Stimulated activated CD4-positive, alpha-beta T cell treated with anti-CD3 and anti-CD28 coated beads, Interleukin-12 subunit alpha, Interleukin-12 subunit beta, amount 100 ng/mL, for 24 hours (primary cell): Measurements from ENCODE around the gene NAPSA.
"Not testable (repeated sequence)": the region's sequence is repeated elsewhere in the genome, so short reads cannot be mapped to it uniquely, and the experiment has no call there.

Source experiments
- DNase-seq, 2 experiments: peaks; one replicate each; pipeline ENCODE4 v3.0.0-alpha.2; 2020; ENCODE audit warnings: low read depth in 2 of 2

Gene NAPSA

DNA sequence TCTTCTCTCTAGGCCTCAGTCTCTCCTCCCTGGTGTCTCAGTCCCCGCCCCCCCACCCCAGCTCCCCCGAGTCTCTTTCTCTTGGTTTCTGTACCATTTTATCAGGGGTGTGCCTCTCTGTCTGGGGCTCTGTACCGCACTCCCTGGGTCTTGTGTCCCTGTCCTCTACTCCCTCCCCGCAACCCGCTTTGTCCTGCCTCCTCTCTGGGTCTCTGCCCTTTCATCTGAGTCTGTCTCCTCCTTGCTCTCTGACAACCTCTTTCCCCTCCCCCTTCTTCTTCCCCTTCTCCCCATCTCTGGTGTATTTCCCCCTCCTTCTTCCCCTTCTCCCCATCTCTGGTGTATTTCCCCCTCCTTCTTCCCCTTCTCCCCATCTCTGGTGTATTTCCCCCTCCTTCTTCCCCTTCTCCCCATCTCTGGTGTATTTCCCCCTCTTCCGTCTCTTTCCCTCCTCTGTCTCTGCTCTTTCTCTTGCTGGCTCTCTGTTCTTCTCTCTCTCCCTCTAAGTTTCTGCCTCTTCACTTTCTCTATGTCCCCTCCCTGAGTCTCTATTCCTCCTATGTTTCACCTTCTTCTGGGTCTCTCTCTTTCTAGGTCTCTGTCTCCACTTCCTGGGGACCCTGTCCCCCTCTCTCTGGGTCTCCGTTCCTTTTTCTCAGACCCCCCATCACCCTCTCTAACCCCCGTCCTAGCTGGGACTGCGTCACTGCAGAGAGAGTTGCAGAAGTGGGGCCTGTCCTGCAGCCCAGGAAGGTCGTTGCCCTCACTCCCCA is 34.0 kb downstream of the NAPSA start:
- no peak for DNase-seq

DNA sequence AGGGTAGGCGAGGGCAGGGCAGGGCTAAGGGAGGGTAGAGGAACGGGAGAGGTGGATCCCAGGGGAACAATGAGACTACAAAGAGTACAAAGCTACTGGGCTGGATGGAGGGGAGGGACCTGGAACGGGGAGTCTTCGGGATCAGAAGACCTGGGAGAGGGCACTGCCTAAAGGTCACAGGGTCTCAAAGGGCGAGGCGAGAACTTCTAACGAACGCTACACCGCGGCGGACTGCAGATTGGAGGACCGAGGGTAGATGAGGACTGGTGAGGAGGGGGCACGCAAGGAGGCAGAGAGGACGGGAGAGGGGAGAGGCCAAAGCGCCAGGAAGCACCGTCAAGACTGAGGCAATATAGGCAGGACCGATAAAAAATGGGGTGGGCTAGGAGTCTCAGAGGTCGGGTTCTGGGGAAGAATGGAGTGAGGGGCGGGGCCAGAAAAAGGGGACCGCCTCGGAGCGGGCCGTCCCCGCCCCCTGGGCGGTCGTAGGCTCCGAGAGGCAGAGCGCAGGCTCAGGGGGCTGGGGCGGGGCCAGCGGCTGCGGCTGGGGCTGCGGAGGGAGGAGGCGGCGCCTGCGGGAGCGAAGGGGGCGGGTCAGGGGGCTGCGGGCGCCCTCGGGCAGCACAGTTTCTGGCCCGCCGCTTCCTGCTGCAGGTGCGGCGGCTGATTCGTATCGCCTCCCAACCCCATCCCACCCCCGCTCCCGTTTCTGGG is 34.9 kb downstream of the NAPSA start:
- DNase-seq, result peak; percentile 64 to 77

DNA sequence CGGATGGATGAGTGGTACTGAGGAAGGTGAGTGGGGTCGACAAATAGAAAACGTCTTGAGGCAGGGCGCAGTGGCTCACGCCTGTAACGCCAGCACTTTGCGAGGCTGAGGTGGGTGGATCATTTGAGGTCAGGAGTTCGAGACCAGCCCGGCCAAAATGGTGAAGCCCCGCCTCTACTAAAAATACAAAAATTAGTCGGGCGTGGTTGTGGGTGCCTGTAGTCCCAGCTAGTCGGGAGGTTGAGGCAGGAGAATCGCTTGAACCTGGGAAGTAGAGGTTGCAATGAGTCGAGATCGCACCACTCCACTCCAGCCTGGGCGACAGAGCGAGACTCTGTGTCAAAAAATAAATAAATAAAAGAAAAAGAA is 35.5 kb downstream of the NAPSA start:
- not testable (repeated sequence) for DNase-seq

DNA sequence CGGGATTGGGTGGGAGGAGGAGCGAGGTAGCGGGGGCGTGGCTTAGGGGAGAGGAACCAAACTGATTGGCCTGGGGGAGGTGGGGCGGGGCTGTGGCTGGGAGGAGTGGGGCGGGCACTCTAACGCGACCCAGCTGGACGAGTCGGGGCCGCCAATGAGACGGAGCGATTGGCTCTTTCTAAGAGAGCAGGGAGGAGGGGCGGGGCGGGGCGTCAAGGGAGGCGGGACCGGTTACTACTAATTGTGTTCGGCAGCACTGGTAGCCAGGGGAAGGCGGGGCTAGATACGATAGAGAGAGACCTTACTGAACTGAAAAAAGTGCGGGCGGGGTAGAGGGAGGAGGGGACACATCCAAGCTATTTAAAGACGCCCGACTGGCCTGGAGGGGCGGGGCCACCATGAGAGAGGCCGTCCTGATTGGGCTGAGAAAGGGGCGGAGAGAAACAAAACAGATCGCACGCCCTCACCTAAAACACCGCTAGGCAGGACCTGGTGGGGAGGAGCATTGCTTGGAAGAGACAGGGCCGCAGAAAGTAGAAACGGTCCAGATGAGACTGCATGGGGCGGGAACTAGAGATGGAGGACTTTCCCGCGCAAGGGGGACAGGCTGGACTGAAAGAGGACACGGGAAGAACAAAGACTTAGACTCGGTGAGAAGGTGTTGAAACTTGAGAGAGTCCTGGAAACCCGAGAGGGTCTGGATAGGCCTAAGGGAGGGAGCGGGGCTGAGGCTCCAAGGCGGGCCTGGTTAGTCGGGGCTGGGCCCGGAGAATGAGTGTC is 36.1 kb downstream of the NAPSA start, which contains the start of gene KCNC3:
KCNC3 (minus strand) TSS at position 232 of the 780 bp plus-strand sequence. CDS start 295 bp downstream, outside the sequence.
- DNase-seq, result peak; percentile 90 to 98

DNA sequence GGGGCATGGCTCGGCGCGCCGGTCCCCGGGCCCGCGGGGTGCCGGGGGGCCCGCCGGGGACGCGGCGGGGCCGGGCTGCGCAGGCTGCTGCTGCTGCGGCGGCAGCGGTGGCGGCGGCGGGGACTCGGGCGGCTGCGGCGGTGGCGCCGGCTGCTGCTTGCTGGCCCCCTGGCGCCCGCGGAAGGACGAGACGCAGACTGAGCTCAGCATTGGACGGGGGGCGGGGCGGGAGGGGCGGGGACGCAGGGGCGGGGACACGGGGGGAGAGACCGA is 36.6 kb downstream of the NAPSA start:
- DNase-seq, result no peak

DNA sequence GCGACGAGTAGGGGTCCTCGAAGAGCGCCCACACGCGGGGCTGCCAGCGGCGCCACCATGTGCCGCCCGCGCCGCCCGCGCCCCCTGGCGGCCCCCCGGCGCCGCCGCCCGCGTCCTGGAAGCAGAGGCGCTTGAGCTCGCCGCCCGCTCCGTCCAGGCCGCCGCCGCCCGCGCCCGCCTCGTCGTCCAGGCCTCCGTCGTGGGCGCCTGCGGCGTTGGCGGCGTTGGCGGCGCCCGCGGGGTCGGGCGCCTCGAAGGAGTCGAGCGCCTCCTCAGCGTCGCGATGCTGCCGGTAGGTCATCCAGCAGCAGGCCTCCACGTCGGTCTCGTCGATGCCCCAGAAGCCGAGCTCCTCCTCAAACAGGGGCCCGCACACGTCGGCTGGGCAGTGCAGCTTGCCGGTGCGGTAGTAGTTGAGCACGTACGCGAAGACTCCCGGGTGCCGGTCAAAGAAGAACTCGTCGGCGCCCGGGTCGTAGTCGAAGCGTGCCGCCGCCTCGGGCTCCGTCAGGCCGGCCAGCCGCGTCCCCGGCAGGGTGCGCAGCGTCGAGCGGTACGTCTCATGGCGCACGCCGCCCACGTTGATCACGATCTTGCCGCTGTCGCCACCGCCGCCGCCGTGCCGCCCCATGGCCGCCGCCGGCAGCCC is 37.1 kb downstream of the NAPSA start:
- DNase-seq, result no peak

DNA sequence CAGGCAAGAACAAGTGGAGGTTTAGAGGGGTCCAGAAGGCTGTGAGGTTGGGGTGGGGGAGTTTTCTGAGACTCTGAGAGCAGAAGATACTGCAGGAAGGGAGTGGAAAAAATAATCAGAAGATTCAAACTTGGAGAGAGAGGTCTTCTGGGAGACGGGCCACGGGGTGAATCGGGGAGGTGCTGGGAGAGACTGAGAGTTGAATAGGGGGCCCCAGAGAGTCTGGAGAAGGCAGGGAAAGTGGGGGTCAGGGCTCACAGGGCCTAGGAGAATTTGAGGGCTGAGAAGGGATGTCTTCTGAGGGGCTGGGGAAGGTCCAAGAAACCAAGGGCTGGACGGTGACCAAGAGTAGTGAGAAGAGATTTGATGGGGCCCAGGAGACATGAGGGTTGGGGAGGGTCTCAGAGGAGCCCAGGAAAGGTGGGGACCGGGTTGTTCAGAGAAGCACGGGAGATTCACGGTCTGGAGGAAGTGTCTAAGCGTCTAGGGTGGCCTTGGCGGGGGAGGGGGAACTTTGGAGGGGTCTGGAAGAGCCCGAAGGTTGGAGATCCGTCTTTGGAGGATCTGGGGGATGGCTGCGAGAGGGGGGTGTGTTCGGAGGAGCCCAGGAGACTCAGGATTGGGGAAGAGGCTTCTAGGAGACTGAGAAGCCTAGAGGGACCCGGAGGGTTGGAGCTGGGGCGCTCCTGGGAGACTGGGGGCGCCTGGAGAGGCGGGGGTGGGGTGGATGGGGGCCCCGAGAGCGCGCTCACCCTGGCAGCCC is 37.8 kb downstream of the NAPSA start:
- DNase-seq, result no peak

DNA sequence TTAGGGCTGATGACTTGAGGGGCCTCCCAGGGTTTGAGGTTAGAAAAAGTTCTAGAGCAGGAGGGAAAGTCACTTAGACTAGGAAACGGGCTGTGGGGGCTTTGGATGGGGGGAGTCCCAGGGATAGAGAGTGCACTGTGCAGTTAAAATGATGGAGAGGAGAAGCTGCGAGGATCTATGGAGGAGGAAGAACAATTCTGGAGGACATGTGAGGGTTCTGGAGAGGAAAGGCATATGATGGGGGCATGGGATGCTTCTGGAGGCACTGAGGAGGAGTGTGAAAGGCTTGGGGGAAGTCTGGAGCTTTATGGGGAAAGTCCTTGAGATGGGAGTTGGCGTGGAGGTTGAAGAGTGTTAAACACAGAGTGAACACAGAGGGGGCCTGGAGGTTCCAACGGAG is 38.4 kb downstream of the NAPSA start:
- DNase-seq, result no peak

DNA sequence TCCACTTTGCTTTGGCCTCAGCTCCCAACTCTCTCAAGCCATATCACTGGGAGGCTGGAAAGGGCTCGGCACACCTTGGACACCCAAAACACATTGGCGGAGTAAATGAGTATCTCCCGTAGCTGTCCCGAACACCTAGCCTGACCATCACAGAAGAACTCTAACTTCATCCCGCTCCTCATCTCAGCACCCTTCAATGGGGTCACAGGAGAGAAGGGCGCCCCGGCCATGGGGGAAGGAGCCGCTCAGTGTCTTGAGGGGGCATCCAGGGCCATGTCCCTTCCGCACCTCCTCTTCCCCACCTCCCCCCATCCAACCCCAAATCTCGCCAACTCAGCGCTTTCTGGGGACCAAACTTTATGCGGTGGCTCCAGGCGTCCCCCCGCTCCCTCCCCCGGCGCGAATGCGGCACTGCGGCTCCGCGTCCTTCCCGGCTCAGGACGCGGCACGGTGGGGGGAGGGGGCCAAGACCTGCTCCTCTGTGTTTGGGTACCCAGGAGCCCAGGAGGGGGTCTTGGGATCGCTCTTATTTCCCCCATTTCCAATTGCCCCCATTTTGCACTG is 39.3 kb downstream of the NAPSA start:
- DNase-seq, result no peak

DNA sequence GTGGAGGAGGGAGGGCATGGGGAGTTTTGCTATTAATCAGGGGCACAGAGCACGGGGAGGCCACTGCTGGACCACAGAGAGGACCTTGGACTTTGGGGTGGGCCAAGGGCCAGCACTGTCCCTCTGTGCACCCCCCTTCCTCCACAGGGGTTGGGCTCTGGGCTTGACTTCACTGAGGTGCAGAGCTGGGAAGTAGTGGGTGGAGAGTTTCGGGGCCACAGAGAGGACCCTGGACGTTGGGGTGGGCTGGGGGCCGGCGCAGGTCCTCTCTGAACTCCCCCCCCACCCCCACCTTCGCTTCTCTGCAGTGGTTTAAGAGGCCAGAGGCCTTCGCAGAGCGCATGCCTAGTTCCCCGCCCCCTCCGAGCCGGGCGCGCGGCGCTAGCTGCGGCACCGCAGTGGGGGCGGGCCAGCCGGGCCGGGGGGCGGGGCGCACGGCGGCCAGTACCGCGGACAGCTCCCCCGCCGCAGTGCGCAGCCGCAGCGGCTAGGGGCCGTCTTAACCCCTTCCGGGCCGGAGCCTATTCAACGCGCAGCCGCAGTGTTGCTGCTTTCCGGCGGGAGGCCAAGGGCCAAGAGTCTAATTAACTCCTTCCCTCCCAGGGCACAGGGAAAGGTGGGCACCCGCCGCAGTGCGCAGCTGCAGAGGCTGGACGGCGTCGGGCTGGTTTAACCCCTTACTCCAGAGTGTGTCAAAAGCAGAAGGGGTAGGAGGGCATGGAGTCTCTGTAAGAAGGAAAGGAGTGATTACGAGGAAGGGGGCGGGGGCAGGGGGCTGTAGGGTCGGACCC is 39.9 kb downstream of the NAPSA start:
- DNase-seq, result peak; percentile 52 to 66

DNA sequence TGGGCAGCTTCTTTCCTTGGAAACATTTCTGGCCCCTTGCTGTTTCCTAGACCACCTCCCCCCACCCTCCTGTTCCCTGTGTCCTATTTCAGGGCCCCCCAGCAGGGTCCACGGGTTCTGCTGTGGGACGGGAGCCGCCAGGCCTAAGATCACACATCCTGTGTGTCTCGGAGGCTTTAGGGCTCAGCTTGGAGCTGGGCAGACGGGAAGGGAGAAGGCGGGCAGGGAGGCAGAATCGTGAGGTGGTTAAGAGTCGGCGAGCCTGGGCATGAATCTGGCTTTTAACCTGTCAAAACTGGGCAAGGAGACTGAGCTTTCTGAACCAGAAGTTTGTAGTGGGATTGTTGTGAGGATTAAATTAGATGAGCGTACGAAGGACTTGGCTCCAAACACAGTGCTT is 41.1 kb downstream of the NAPSA start:
- DNase-seq, result no peak

DNA sequence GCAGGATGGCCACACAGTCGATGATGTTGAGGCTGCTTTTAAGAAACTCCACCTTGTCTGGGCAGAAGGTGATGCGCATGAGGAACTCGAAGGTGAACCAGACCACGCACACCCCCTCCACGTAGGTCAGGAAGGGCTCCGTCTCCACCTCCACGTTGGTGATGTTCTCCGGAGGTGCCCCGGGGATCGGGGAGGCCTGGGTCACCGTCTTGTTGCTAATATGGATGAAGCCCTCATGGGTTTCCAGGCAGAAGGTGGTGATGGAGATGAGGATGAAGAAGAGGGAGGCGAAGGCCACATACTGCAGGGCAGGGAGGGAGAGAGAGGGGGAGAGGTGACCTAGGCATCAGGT is 41.7 kb downstream of the NAPSA start:
- DNase-seq, result no peak

DNA sequence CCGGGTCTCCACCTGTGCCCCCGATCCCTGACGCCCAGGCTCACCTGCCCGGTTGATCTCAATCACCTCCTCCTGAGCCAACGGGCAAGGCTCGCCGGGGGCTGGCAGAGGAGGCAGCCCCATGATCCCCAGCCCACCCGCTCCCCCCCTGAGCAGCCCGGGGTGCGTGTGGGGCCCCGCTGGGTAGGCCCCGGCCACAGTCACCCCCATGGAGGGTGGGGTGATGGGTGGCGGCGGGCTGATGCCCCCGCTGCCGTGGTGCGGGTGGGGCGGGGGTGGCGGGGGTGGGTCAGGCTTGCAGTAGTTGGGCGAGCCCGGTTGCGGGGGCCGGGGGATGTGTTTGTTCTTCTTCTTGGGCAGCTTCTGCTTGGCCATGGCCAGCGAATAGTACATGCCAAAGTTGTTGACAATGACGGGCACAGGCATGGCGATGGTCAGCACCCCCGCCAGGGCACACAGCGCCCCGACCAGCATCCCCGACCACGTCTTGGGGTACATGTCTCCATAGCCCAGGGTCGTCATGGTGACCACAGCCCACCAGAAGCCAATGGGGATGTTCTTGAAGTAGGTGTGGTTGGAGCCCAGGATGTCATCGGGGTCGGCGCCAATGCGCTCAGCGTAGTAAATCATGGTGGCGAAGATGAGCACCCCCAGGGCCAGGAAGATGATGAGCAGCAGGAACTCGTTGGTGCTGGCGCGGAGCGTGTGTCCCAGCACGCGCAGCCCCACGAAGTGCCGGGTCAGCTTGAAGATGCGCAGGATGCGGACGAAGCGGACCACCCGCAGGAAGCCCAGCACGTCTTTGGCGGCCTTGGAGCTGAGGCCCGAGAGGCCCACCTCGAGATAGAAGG is 42.3 kb downstream of the NAPSA start:
- no peak for DNase-seq

DNA sequence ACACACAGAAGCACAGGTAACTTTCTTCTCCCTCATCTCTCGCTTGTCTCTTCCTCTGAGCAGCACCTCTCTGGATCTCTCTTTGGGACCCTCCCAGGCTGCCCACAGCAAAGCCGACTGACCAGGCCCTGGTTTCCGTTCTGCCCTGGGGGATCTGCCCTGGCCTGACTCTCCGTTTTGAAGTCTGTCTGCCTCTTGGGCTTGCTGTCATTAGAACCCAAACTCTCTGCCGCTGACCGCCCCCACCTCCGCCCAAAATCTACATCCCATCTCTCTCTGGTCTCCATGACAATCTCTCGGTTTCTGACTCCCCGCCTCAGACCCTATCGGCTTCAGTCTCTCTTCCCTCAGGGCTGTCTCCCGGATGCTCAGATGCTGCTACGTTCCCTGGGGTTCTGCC is 43.2 kb downstream of the NAPSA start:
- no peak for DNase-seq

DNA sequence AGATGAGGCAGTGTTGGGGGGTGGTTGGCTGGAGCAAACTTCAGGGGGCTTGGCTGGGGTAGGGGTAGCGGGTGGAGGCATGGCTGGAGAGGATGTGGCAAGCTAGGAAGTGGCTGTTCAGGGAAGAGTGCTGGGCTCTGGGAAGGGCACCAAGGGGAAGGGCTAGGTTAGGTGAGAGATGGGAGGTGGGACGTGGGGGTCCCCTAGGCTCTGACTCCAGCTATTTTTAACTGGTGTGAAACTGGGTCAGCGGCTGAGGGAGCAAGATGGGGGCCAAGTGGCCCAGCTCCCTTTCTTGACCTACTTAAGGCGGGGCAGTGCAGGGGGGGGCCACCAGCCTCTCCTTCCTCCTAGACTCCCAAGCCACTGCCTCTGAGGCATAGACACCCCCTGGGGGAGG is 43.6 kb downstream of the NAPSA start:
- no peak for DNase-seq

DNA sequence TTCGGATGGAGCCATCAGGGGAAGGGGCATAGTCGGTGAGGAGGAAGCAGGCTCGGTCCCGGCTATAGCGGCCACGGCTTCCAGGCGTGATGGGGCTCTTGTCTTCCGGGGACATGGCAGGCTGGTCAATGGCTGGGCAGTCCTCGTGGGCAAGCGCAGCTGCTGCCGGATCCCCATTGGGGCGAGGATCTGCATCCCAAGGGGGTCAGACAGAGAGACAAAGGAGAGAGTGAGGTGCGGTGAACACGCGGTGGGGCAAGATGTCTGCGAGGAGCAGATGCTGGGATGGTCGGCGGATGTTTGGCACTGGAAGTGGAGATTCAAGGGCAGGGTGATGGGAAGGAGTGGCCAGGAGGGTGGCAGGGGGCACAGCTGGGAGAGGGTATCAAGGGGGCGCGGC is 44.8 kb downstream of the NAPSA start:
- DNase-seq, result no peak

DNA sequence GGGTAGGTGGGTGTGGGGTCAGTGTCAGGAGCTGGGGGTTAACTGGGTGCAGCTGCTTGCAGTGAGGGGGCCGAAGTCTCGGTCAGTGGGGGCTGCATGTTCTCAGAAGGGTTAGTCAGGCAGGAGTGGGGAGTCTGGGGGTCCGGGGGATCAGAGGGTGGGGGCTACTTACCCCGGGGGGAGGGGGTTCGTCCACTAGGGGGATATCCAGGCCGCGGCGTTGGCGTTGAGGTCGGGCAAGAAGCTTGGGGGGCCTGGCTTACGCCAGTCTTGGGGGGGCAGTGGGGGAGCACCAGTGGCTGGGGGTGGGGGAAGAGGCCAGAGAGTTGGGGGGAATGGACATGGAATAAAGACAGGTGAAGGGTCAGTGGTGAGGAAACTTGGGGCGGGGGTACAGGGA is 45.4 kb downstream of the NAPSA start:
- DNase-seq, result no peak

DNA sequence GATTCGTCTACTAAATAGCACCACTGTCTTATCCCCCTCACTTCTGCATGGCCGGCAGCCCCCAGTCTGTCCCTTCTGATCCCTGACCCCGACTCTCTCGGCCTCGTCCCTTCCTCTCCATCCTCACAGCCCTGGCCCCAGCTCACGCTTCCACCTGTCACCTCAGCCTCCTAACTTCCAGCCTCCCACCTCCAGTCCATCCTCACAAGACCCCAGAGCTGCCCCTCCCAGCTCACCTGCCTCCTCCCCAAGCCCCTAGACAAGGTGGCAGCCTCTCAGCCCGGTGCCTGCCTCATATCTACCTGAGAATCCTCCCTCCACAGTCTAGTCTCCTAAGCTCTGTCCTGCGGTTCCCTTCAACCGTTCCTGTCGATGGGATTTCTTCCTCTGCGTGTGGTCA is 46.3 kb downstream of the NAPSA start:
- no peak for DNase-seq

DNA sequence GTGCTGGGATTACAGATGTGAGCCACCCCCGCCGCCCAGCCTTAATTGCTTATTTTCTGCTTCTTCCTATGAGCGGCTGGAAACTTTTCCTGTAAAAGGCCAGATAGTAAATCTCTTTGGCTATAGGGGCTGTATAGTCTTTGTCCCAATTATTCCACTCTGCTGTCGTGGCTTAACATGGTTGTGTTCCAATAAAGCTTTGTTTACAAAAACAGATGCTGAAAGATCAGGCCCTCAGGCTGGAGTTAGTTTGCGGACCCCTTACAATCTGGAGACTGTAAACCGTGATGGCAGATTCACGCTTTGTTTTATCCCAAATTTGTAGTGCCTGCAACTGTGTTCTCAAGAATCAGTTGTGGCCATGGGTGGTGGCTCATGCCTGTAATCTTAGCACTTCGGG is 47.0 kb downstream of the NAPSA start:
- DNase-seq, result no peak

DNA sequence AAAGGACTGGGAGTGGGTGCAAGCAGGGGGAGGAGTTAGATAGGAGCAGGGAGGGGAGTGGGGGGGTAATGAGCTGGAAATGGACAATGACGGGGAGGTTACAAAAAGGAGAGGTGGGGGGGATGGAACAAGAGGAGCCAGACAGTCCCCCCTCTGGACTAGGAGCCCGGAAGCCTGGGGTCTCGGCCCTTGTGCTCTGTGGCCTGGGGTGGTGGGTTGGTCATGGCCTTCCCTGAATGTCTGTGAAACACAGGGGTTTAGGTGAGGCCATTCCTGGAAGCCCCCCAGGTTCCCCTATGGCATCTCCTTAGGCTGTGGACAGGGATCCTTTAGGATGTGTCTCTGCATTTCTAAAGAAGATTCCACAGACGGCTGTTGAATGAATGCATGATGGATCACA is 48.3 kb downstream of the NAPSA start:
- DNase-seq, result no peak
